ENCODE measurements around the gene GRPEL2. TPM values are rescaled to one million over a fixed set of nuclear protein-coding genes. Genes with fewer than 3 reads are reported as not detected.

Gene GRPEL2, protein sequence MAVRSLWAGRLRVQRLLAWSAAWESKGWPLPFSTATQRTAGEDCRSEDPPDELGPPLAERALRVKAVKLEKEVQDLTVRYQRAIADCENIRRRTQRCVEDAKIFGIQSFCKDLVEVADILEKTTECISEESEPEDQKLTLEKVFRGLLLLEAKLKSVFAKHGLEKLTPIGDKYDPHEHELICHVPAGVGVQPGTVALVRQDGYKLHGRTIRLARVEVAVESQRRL
- 7.8 to 10.0 TPM (median 9.1 TPM) in 5 replicates for total RNA-seq (2022; extraction: Qiagen RNA extraction; ENCODE audit: low read depth)

DNA sequence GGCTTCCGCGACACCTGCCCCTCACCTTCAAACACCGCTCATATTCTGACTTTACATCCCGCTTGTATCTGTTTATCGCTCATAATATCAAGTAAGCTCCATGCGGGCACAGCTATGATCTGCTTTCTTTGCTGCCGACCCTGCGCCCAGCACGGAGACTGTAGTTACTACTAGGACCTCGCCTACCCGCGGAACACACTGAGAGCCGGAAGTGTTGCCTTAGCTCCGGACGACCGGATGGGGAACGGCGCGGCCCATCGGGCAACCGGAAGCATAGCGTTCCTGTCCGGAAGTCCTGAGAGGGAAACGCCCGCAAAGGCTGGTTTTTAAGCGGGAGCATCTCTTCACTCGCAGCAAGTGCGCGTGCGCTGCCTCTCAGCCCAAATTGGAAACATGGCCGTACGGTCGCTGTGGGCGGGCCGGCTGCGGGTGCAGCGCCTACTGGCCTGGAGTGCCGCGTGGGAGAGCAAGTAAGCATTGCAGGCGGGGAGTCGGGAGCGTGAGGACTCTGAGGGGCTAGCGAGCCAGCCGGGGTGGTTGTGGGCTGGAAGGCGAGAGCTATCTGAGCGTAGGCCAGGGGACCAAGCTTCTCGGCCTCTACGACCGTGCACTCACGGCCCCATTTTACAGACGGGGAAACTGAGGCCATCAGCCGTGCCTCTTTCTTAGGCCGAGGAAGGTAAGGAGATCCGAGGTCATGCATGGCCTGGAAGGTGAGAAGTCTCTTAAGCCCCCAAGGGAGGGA is at the start of gene GRPEL2:
GRPEL2 (plus strand) TSS at position 353 of the 745 bp plus-strand sequence; CDS start at position 394, 41 bp downstream.

DNA sequence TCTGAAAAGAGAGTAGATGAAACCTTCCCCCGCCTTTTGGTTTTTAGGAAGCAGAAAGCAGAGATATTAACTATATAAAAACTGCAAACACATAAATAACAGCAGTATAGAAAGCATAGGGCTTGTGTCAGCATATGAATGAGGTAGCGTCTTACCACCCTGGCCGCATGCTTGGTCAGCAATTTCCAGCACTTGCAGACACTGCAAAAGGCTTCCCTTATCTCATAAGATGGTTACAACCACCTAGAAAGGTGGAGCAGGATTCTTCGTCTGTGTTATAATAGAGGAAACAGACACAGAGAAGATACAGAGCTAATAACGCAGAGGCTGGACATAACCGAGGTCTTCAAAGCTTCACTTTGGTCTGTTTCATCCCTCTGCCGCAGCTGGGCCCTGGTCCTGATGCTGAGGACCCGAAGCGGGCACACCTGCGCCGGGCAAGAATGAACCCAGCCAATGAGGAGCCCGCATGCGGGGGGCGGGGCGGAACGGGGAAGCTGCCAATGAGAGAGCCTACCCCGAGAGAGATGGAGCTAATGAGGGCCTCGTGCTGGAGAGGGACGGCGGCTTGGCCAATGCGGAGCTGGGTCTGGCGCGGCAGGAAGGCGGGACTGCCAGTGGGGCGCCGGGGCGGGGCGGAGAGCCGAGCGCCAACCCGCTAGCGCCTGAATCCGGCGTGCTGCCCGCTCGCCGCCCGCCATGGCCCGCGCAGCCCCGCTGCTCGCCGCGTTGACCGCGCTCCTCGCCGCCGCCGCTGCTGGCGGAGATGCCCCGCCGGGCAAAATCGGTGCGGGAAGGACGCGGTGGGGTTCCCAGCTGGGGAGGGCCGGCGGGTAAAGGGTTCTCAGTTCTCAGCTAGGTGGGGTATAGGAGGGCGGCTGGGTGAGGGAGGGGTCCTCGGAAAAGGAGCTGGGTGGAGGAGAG is 12.3 kb downstream of the GRPEL2 start, which contains the start of gene PCYOX1L:
PCYOX1L (plus strand) TSS at position 677 of the 924 bp plus-strand sequence; CDS start at position 700, 23 bp downstream.

DNA sequence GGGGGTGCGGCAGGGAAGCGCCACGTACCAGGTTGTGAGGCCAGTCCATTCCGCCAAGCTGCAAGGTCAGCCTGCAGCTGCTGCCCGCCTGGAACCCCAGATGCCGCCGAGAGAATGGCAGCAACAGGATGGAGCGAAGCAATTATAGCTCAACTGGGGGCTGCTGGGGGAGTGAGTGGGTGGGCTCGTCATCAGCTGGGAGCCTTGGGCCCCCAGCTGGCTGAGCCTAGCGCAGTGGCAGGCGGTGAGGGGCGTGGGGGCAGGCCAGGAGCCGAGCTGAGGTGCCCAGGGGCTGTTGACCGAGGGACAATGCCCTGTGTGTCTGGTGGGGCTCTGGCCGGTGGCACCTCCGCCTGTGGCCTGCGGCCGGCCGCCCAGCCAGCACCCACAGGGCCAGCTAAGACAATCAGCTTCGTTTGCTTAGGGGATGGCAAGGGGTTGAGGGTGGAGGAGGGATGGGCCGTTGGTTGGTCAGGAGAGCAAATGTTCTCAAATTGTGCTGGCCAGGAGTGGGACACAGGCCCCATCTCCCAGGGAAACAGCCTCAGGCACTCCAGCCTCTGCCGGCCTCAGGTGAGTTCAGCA is 34.0 kb downstream of the GRPEL2 start, which contains the start of gene IL17B:
IL17B (minus strand) TSS at position 116 of the 585 bp plus-strand sequence; CDS start at position 49, 67 bp downstream.

Other genes with a start within 250 kb of the GRPEL2 start
- 5.7 to 8.2 TPM (median 6.7 TPM) in 5 replicates for gene ABLIM3, start 204.0 kb upstream of the GRPEL2 start, total RNA-seq (2022; extraction: Qiagen RNA extraction; ENCODE audit: low read depth)
- gene AFAP1L1, start 73.6 kb upstream of the GRPEL2 start, total RNA-seq (2022; extraction: Qiagen RNA extraction; ENCODE audit: low read depth): 4.7 to 6.7 TPM (median 5.7 TPM) in 5 replicates
- gene PCYOX1L, start 12.5 kb downstream of the GRPEL2 start, total RNA-seq (2022; extraction: Qiagen RNA extraction; ENCODE audit: low read depth): 1.9 to 2.9 TPM (median 2.9 TPM) in 5 replicates
- gene IL17B, start 33.8 kb downstream of the GRPEL2 start, total RNA-seq (2022; extraction: Qiagen RNA extraction; ENCODE audit: low read depth): not detected in 5 replicates
- gene CSNK1A1, start 205.9 kb downstream of the GRPEL2 start, total RNA-seq (2022; extraction: Qiagen RNA extraction; ENCODE audit: low read depth): 116 to 142 TPM (median 122 TPM) in 5 replicates
- 0.73 to 1.3 TPM (median 0.89 TPM) in 5 replicates for gene ARHGEF37, start 236.0 kb downstream of the GRPEL2 start, total RNA-seq (2022; extraction: Qiagen RNA extraction; ENCODE audit: low read depth)

Data from A549 treated with DMSO at 1 μM for 4 hours (cell line).